NCI-H2029 (cell line): Measurements from ENCODE around the gene ZNF609.
A peak's percentile ranks its signal among the peaks of the same experiment; 100 is the strongest.

Experiments used
- DNase-seq: peaks from one replicate; lab custom pipeline; 2025; lab: John Stamatoyannopoulos, UW

The ZNF609 gene

DNA sequence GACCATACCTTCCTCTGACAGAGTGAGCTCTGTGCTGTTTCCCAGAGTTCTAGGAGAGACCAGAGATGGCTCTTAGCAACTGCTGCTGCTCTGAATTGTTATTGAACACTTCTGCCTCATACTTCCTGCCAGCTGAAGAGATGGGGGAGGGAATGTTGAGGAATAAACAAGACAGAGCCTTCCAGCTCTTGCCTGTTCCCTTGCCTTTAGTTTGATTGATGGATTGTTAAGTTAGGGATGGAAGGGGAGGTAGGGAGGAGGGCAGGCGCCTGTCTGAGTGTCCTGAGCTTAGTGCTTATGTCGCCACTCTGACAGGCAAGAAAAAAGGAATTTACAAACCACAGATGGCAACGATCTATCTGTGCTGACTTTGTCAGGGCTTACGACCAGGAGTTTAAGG is 42.8 kb downstream of the ZNF609 start:
- no peak for DNase-seq

GRCh38 chr15:64503640-64504039 is 43.3 kb downstream of the ZNF609 start:
- DNase-seq = no peak

- peak; percentile 57 for DNase-seq
Observed at GRCh38 chr15:64507293-64507802, 47.0 kb downstream of the ZNF609 start.

DNA sequence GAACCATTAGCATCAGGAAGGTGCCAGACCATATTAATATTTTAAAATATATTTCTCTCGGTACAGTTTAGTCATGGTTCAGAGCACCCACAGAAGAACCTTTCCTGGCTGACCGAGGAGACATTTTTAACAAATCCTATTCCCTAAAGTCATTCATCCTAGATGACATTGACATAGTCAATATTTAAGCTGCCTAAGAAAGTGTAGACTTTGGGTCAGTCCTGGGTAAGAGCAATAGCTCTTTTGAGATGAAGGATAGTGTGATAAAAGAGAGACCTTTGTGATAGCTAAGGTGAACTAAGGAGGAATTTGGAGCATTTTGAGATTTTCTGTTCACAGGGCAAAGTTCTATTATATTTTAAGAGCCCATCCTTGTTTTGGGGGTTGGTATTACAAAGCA is 47.5 kb downstream of the ZNF609 start:
- no peak for DNase-seq

DNA sequence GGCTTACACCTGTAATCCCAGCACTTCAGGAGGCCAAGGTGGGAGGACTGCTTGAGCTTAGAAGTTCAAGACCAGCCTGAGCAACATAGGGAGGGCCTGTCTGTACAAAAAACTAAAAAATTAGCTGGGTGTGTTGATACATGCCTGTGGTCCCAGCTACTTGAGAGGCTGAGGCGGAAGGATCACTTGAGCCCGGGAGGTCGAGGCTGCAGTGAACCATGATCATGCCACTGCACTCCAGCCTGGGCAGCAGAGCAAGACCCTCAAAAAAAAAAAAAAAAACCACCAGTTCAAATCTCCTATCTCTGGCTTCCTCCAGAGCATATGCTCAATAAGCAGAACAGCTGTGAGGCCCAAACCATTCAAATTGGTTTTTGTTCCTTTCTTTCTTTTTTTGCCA is 53.4 kb downstream of the ZNF609 start:
- DNase-seq = no peak

DNA sequence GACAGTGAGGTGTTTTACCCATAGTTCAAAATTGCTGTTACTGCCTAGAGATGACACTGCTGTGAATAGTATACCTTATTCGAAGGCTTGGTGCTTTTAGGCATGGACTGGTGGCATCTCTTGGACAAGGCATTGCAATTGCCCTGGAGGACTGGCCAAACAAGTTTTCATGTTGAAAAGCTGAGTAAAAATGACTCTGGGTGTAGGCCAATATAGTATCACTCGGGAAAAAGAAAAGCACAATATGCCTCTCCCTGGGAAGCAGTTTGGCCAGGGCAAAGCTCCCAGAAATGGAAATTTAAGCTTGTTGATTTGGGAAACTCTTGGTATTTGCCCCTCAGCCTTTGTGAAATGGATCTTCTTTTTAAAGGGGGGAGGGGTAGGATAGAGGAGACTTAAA is 54.8 kb downstream of the ZNF609 start:
- DNase-seq = no peak

GRCh38 chr15:64515825-64516224 is 55.4 kb downstream of the ZNF609 start:
- no peak for DNase-seq

DNA sequence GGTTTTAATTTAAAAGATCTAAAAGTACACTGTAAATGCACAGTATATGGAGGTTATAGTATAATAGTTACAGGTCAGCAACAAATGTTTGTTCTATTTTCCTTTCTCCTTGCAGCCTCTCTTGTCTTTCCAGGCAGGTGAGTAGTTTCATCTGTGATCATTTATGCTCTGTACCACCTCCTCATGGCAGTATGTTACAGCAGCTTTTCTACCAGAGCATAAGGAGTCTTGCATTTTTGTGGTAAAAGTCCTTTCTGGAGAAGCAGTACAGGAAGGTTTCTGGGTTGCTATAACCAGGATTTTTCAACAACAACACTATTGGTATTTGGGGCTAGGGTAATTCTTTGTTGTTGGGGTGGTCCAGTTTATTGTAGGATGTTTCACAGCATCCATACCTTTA is 59.5 kb downstream of the ZNF609 start:
- no peak for DNase-seq

GRCh38 chr15:64521201-64521600 is 60.8 kb downstream of the ZNF609 start:
- no peak for DNase-seq

DNA sequence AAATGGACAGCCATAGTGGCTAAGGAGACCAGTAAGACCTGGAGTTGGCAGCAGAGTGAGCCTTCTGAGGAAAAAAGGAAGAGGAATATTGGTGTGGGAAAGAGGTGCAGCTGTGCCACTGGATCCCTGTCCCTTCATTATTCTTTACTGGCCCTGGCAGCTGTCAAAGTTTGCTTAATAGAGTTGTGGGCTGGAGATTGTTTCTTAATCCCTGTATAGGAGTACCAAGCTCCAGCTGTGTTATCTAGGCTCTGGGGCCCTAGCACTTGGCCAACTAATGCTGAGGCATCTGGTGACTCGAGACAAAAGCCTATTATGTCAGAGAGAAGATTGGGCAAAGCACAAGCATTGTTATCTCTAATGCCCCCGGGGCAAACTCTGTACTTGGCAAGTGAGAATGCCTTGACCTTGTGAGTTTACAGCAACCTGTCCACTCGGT is 61.4 kb downstream of the ZNF609 start:
- no peak for DNase-seq

DNA sequence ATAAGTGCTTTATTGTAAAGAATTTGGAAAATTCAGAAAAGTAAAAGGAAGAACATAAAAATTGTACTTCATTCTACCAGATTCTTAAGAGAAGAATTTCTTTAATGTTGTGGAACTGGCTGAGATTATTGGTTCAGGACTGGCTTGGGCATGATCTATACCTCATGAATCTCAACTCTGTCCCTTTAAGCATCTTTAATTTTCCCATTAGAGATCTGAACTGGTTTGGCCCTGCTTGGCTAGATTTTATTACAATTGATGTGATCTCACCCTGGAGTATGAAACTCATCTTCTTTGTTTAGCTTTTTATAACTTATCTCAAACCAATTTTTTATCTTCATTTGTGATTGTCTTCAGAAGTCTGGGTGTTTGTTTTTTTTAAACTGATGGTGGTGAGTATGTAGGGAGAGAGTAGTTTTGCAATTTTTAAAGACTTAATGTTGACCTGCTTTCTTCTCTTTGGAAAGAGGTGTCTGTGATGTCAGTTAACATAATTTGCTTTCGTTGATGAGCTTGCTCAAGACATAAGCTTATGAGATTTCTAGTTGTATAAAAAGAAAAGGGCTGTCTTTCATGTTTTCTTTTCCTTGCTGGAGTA is 61.9 kb downstream of the ZNF609 start:
- no peak for DNase-seq

DNA sequence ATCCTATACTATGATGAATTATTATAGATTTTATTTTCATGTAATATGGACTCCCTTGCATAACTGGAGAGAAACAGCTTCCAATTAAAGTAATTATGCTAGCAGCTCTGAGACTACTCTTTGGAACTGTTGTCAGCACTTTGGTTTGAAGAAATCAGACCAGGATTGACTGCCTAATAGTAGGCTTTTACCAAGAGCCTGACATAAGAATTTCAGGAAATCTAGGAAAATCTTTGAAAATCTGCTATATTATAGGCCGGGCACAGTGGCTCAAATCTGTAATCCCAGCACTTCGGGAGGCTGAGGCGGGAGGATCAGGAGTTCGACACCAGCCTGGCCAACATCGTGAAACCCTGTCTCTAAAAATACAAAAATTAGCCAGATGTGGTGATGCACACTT is 62.9 kb downstream of the ZNF609 start:
- DNase-seq = no peak

GRCh38 chr15:64524778-64525177 is 64.4 kb downstream of the ZNF609 start:
- DNase-seq = no peak

GRCh38 chr15:64525828-64526530 is 65.6 kb downstream of the ZNF609 start:
- no peak for DNase-seq

GRCh38 chr15:64527263-64527984 is 67.0 kb downstream of the ZNF609 start:
- no peak for DNase-seq

DNA sequence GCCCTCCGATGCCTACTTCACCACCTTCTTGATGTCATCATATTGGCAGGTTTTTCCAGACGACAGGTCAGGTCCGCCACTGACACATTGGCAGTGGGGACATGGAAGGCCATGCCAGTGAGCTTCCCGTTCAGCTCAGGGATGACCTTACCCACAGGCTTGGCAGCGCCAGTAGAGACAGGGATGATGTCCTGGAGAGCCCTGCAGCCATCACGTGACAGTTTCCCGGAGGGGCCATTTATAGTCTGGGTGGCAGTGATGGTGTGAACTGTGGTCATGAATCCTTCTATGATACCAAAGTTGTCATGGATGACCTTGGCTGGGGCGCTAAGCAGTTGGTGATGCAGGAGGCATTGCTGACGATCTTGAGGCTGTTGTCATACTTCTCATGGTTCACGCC is 68.5 kb downstream of the ZNF609 start:
- no peak for DNase-seq

GRCh38 chr15:64530472-64530871 is 70.1 kb downstream of the ZNF609 start:
- no peak for DNase-seq

GRCh38 chr15:64530918-64531317 is 70.5 kb downstream of the ZNF609 start:
- no peak for DNase-seq

- DNase-seq = no peak
Observed at GRCh38 chr15:64532521-64533315, 72.3 kb downstream of the ZNF609 start.

DNA sequence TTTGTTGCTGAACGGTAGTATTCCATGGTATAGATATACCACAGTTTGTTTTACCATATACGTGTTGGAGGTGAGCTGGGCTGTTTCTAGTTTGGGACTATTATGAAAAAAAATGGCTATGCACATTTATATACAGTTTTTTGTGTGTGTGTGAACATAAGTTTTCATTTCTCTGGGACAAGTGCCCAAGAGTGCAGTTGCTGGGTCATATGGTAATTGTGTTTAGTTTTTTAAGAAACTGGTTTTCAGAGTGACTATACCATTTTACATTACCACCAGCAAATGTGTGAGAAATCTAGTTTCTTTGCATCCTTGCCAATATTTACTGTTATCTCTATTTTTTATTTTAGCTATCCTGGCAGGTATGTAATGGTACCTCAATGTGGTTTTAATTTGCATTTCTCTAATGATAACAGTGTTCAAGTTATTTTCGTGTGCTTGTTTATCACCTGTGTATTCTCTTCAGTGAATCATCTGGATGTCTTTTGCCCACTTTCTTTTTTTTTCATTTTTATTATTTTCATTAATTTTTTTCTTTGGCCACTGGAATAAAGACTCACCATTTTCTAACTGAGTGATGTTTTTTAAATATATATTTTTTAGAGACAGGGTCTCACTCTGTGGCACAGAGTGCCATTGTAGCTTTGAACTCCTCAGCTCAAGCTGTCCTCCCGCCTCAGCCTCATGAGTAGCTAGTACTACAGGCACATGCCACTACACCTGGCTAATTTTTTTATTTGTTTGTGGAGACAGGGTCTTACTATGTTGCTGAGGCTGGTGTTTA is 75.3 kb downstream of the ZNF609 start:
- DNase-seq = no peak

DNA sequence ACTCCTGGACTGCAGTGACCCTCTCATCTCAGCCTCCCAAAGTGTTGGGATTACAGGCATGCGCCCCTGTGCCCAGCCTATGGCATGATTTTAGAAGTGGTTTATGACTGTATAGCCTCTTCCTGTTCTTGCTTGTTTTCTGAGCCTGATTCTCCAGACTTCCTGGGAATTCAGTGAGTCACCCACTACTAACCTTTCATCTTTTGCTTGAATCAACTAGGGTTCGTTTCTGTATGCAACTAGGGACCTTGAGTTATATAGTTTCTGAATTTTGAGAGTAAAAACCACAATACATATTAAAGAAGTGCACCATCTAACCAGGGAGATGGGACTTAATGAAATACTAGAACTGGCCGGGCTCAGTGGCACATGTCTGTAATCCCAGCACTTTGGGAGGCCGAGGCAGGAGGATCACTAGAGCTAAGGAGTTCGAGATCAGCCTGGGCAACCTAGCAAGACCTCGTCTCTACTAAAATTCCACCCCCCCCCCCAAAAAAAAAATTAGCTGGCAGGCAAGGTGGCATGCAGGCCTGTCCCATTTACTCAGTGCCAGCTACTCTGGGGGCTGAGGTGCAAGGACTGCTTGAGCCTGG is 76.0 kb downstream of the ZNF609 start:
- DNase-seq = no peak
